Measurements from ENCODE around the gene SEPTIN11.

- no peak for TF ChIP-seq POLR2A (IDR thresholded peaks at IDR 0.05)
- no peak for TF ChIP-seq CTCF (IDR thresholded peaks at IDR 0.05)
Observed at GRCh38 chr4:76989391-76990061, 40.0 kb downstream of the SEPTIN11 start.
